Non-pigmented ciliary epithelial cell (primary cell): ENCODE data around the gene GMNC.
"Not testable (repeated sequence)": the region's sequence is repeated elsewhere in the genome, so short reads cannot be mapped to it uniquely, and the experiment has no call there.

Experiments
- DNase-seq: peaks from one replicate; pipeline ENCODE4 v3.0.0-alpha.2; 2010; ENCODE audit warnings: low read depth

Gene GMNC, protein sequence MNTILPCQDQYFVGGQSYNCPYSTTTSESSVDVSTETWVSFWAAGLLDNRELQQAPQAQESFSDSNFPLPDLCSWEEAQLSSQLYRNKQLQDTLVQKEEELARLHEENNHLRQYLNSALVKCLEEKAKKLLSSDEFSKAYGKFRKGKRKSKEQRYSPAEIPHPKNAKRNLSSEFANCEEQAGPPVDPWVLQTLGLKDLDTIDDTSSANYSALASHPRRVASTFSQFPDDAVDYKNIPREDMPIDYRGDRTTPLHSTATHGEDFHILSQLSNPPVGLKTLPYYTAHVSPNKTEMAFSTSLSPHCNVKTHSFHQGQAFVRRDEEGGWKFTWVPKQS

DNA sequence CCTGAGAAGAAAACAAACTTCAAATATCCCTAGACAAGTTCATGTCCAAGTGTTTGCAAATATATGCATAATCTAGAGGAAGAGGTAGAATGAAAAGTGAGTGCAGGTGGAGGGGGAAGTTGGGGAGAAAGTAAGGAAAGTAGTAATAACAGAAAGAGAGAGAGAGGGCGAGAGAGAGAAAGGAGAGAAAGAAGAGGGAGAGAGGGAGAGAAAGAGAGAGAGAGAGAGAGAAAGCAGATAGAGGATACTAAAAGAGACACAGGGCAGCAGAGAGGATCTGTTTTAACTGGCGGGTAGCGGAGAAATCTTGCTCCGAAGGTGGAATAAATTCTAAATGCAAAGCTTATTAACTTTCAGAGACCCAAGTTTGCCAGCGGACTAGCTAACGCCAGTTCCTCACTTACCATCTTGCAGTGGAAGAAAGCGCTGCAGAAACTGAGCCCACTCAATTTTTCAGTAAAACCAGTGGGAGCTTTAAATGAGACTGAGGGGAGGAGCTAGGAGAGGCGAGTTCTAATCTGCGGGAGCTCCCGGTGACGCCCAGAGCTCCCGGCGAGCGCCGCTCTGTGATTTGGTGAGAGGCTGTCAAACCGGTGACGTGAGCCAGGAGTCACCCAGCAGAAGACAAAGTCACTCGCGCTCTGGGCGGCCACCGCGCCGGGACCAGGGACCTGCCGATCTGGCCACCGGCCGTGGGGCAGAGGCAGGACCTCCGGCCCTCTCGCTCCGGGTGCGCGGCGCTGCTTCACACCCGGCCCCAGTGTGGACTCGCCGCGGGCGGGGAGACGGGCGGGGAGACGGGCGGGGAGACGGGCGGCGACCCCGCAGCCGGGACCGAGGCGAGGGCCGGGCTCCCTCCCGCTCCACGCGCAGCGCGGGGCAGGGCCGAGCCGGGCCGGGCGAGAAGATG is at the start of gene GMNC:
GMNC (minus strand) TSS at position 486 of the 910 bp plus-strand sequence; CDS start at position 407, 79 bp downstream.
- DNase-seq, result no peak

DNA sequence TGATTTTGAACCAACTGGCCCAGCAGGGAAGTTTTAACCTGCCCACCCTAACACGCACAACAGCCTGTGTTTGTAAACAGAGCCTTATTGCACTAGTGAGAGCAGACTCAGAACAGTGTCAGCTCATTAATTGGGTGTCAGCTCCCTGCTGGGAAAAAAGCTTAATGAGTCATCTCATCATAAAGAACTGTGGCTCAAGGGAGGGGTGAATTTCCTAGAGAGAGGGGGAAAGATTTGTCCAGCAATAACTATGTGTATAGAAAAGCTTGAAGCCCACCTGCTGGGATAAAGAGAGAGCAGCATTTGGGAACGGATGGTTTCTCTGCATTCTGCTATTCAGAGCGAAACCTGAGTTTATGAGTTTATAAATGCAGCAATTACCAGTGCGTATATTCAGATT is 48.9 kb upstream of the GMNC start:
- no peak for DNase-seq

DNA sequence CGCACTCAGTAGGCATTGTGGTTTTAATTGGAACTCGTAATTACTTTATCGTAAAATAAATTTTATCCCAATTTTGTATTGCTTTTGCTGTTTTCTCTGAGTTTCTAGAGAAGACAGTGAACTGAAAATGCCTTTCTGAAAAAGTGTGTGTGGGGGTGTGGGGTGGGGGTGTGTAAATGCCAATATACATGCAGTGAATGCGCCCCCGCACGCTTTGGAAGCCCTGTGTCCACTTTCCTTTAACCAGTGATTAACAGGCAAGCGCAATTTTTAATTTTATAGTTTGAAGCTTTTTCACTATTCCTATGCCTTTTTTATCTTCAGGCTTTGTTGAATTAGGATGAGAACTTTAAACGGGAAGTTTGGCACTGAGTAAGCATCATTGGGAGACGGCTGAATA is 47.4 kb upstream of the GMNC start:
- no peak for DNase-seq

DNA sequence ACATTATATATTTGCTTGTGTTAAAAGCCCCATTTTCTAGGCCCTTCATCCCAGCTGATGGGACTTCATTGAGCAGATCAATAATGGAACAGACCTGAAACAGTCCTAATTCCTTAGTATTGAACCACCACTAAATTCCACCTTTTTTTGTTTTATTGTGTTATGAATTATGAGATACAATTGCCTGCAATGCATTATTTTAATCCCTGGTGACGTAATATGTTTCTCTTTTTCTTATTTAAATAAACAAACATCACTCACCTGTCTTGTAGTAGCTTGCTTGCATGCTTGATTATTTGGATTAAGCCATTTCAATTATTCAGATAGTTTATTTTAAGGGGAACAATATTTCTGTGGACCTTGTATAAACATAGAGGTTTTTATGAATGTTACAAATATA is 40.7 kb upstream of the GMNC start:
- no peak for DNase-seq

DNA sequence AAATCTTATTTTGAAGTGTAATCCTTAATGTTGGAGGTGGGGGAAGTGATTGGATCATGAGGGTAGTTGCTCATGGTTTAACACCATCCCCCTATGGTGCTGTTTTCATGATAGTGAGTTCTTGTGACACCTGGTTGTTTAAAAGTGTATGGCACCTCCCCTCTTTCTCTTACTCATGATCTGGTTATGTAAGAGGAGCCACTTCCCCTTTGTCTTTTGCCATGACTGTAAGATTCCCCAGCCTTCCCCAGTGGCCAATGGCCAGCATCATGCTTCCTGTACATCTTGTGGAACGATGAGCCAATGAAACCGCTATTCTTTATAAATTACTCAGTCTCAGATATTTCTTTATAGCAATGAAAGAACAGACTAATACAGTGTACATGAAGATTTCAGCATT is 39.8 kb upstream of the GMNC start:
- DNase-seq, result no peak

DNA sequence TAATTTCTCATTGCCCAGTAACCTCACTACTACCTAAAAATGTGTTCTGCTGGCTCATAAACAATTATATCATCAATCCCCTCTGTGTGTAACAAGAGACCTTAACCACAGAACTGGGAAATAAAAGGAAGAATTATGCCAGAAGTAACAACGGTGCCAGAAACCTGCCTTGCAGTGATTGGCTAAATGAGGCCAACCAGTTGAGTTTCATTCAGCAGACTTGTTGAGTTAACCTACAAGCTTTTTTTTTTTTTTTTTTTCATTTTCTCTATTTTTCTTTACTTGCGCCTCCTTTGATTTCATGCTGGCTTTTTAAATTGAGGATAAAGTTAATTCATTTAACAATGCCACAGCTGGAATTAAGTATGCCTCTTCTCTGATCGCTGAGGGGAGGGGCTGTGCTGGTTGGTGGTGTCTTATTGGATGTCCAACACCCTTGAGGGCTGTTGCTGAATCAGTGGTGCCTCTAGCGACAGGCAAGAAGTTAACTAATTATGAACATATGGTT is 30.0 kb upstream of the GMNC start:
- DNase-seq, result no peak

DNA sequence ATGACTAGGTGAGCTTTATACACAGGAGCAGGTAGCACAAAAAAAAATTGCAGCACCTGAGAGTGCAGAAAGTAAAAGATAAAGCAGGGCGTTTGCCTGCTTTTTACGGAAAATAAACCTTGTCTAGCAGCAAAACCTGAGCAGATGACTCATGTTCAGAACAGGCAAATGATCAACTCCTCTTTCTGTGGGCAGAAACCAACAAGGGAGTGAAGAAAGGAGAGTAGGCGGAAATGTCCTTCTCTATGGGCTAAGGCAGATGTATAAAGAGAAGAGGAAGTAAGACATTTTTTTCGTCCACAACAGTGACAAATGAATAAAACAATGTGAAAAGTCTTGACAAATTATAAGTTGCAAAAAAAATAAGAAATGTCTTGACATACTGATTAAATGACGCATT is 24.5 kb upstream of the GMNC start:
- no peak for DNase-seq

DNA sequence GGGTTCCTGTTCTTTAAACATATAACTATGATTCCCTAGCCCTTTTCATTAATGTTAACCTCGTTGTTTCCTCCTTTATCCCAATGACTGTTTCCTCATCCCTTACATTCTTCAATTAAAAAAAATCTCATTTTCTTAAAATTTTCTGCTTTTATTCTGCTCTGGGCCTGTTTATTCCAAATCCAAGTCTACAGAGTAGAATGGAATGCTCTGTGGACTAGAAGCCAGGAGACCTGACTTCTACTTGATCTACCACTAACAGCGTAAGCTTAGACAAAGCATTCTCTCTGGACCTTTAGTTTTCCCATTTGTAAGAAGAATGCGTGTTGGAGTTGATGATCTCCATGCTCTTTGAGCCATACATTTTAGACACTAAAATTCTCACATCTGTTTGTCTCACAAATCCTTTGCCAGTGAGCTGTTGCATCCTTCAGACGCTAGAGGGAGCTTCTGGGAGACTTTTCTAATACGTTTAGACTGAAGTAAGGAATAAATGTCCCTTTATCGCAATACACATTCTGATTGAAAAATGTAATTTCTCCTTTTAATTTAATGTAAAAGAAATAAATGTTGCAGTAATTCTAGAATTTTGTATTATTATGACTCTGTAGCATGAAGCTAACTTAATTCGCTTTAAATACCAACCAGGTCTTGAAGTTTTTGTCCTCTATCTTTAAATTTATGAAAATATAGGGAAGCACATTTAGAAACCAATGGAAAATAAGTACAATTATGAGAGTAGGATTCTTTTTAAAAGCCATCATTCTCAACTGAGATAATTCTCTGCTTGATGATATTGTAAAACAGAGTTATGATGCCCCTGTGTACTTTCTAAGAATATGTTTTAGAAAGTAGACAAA is 21.7 kb upstream of the GMNC start:
- peak; percentile 20 for DNase-seq

DNA sequence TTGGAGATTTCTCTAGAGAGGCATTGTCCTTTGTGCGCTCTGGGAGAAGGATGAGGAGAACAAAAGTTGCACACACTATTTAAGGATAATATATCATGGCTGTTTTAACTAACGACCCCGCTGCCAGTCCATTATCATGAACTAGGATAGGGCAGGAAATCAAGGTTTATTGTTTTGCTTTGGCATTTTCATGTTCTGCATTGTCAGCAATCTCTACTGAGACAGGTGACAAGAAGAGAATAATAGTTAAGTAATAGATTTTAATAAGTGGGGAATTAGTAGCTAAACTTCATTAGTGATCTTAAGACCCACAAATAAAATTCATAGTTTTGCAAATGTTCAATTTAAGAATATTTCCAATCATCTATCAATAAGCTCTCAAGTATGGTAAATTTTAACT is 20.6 kb upstream of the GMNC start:
- no peak for DNase-seq

DNA sequence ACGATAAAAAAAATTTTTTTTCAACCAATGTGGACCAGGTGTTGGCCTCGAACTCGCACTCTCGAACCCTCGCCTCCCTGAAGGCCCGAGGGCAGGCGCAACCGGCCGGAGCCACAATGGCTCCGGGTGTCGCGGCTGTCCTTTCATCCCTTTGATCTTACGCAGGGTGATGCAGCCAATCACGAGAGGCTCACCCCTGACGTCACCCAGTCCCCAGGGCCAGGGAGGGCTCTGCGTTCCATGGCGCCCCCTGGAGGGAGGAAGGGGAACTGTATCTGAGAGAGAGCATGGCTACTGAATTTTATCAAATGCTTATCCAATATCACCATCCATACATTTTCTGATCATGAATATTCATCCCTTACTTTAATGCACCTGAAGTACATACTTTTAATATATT is 15.4 kb upstream of the GMNC start:
- DNase-seq, result no peak

DNA sequence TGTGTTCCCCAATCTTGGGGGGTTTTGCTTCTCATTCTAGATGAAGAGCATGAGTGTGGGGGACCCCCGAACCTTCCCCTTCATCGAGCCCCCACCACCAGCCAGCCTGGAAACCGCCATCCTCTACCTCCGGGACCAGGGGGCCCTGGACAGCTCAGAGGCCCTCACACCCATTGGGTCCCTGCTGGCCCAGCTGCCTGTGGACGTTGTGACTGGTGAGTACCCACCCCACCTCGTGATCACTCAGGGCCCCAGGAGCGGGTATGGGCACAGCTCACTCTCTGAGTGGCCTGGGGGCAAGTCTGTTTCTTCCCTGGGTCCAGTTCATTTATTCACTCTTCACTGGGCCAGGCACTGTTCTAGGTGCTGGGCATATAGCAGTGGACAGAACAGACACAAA is 13.9 kb upstream of the GMNC start:
- not testable (repeated sequence) for DNase-seq

DNA sequence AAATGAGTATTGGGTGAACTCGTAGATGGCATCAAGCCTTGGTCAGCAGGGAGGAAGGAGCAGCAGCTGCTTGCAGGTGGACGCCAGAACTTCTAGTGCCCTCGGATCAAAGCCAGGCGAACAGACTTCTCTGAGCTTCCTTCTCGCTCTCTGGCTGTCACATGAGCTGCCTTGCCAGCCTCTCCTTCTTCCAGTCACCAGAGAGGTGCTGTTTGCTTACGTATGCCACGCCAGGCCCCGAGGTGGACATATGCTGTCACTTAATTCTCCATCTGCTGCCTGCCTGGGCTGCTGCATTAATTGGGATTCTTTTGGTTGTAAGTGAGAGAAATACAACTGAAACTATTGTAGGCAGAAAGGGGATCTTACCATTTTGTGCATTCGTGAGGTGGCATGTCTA is 12.6 kb upstream of the GMNC start:
- not testable (repeated sequence) for DNase-seq

DNA sequence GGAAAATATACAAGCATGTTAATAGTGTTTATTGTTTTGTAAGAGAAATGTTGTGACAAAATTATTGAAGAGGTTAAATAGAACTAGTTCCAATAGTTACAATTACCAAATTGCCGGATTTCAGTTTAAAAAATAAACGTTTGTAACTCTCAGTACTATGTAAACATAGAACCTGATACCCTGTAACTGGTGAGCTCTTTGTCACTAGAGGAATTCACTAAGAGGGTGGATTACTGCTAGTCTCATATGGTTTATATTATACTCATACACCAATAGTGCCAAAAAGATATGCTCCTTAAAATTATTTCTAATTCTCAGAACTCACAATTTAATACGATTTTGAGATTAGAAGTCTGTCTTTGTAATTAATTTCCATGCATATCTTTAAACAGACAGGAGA is 7.6 kb upstream of the GMNC start:
- no peak for DNase-seq

DNA sequence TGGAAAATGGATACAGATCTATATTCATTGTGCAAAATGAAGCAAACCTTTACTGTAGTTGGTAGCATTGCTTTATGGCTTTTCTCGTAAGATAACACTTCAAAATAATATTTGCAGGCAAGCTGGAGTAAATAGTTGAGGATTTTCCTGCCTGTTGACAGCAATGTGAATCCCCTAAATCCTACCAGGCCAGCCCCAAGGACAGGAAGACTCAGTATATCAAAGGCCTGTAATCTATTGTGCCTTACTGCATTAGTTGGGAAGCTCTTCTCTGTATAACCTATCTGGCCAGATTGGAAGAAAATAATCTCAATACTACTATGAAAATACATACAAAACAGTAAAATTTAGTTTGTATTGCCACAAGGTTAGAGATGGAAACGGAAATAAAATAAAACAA is 4.6 kb upstream of the GMNC start:
- DNase-seq, result no peak

DNA sequence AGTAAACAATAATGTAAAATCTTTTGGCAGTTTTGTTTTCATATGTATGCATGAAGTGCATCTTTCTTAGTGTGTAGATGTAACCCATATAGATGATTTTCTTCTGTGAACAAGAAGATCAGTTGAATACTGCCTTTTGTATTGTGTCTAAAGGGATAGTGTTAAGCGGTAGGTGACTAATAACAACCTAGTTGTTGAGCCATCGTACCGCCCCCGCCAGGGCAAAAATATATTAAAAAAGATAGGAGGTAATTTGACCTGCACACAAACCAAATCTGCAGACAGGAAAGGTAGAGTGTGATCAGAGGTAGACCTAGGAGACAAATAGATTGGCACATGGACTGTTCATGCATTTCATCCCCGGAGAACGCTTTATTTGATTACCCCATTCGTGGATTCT is 3.3 kb upstream of the GMNC start:
- no peak for DNase-seq

DNA sequence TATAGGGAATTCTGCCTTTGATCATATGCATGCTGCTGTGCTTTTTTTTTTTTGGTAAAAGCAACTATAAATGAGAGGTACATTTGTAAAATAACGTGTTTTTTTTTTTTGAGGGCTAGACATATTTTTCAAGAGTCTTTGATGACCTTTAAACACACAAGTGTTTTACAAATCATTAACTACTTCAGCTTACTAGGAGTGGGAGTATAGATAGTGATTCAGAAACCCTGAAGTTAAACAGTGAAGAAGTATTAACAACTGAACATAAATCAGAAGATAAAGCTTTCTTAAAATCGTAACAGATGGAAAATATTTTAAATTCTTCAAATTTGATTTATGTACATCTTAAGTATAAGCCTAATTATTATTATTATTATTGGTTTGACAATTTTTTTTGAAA is 2.9 kb upstream of the GMNC start:
- DNase-seq, result no peak

DNA sequence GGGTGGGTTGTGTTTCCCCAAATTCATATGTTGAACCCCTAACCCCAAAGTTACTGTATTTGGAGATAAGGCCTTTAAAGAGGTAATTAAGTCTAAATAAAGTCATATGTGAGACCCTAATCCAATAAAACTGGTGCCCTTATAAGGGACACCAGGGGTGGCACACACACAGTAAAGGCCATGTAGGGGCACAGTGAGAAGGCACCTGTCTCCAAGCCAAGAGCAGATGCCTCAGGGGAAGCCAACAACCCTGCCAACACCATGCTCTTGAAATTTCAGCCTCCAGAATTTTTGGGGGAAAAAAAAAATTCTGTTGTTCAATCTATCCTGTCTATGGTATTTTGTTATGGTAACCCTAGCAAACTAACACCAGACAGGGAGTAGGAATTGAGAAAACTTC is 1.5 kb upstream of the GMNC start:
- DNase-seq, result no peak

DNA sequence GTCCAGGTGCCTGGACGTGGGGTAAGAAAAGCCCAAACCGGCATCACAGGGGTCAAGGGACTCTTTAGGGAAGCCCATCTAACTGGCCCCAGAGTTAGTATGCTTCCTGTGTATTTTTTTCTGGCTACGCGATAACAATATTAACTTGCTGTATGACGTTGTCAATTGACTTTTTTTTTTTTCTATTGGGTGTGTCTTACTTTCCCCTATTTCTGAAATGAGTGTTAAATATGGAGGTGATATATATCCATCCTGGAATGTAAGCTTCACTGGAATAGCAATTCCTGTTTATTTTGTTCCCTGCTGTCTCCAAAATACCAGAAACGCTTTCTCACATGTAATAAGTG is 598 bp upstream of the GMNC start:
- DNase-seq, result no peak

DNA sequence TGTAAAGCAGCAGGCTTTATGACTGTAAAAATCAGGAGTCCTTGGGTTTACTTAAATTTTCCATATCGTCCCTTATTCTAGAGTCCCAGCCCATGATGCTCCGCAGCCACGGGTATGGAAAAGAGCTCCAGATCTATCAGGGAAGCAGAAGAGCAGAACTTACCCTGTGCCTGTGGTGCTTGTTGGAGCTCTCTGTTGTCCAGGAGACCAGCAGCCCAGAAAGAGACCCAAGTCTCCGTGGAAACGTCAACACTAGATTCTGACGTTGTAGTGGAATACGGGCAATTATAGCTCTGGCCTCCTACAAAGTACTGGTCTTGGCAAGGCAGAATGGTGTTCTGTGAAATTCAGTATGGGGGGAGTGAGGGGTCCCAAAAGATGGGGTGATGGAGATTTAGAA is 2.0 kb downstream of the GMNC start:
- no peak for DNase-seq

DNA sequence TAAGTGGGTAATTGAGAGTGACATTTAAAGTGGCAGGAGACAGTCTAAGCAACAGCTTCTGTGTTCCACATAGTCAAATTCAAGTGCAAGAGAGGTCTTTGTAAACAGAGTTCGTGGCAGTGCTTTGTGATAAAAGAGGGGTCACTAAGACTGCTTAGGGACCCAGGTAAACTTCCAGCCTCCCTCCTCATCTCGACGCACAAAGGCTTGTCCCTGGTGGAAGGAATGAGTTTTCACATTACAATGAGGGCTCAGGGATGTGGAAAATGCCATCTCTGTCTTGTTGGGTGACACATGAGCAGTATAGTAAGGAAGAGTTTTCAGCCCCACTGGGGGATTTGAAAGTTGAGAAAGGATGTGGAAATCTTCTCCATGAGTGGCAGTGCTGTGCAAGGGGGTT is 7.3 kb downstream of the GMNC start:
- no peak for DNase-seq

DNA sequence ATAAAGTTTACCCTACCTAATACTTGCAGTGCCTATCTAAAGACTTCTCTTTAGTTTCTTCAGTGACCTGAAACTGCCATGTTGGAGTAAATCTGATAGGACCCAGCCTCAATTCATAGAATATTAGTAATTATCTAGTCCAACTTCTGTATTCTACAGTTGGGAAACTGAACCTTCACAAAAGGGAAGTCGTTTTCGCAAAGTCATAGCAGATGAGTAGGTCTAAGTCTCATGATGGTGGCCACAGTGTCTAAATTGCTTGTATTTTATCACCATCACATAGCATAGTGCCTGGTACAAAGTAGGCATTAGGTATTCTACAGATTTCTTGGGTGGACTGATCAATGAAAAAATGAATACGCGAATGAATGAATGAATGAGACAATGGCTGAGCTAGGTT is 8.4 kb downstream of the GMNC start:
- DNase-seq, result no peak

DNA sequence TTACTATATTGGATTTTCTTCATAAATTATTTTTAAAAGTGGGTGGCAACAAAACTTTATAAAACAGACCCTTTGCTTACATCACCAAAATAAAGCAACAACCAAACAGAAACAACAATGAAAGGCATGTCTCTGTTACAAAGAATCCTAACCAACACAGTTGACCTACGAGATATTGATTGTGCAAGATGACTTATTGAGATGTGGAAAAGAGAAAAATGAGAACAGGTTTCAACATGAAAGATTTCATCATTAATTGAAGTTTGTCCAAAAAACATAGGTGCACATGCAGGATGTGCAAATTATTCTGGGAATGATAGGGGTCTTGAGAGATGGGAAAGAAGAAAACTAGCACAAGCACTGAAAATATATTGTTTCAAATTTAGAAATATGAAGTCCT is 9.0 kb downstream of the GMNC start:
- no peak for DNase-seq
